ENCODE data around the gene TXNDC2.

The TXNDC2 gene

GRCh38 chr18:9931678-9932077 lies 45.9 kb downstream of the TXNDC2 start:
- no peak for DNase-seq (ENCODE audit: low spot score)

GRCh38 chr18:9933865-9934264 lies 48.1 kb downstream of the TXNDC2 start:
- no peak for DNase-seq (ENCODE audit: low spot score)

GRCh38 chr18:9934274-9934673 lies 48.5 kb downstream of the TXNDC2 start:
- DNase-seq (ENCODE audit: low spot score): no peak
